IMR-90 (cell line): ENCODE data around the gene SESN1. TPM values are rescaled to one million over a fixed set of nuclear protein-coding genes. Genes with fewer than 3 reads are reported as not detected.

Source experiments
- ATAC-seq: fragments of 200-7000 bp; cut with Tn5 transposase; 2 replicates; pipeline ENCODE4 v1.9.1; 2020; ENCODE audit warnings: low read depth, mild to moderate bottlenecking, moderate library complexity
- BruUV-seq: library from RNA; stranded (reverse); fragments of 400-500 nt; replicated peaks from 2 replicates; lab custom pipeline; 2021; lab: Mats Ljungman, UMichigan
- CTCF ChIA-PET: fragments of 300-600 bp; formaldehyde crosslinking; extraction: SDS; loops from one replicate; lab custom pipeline; 2021; ENCODE audit warnings: antibody characterized with exemption; lab: Yijun Ruan, JAX
- POLR2A ChIA-PET: fragments of 300-600 bp; sonication (Branson Sonifier 250); formaldehyde crosslinking; loops from one replicate; lab custom pipeline; 2022; ENCODE audit warnings: antibody characterized with exemption; ENCODE audit not compliant: unreplicated experiment; lab: Charles Lee
- DNase-seq: peaks from one replicate; pipeline ENCODE4 v3.0.0; 2013
- H2AFZ ChIP-seq: replicated peaks from 2 replicates; pipeline ENCODE3; 2013; ENCODE audit warnings: low read length, mild to moderate bottlenecking; ENCODE audit not compliant: poor library complexity
- H2AK5ac ChIP-seq: 2 replicates; pipeline ENCODE4 v1.6.1; 2013; ENCODE audit warnings: low read depth, low read length, inconsistent platforms
- H2AK9ac ChIP-seq: replicated peaks from 2 replicates; pipeline ENCODE3; 2013; ENCODE audit warnings: mild to moderate bottlenecking, low read depth, low read length, moderate library complexity; ENCODE audit not compliant: poor library complexity
- H2BK120ac ChIP-seq: 2 replicates; pipeline ENCODE4 v1.6.1; 2013; ENCODE audit warnings: low read depth, low read length, inconsistent platforms
- H2BK15ac ChIP-seq: 3 replicates; pipeline ENCODE4 v1.6.1; 2013; ENCODE audit warnings: low read depth, low read length, inconsistent platforms
- H2BK20ac ChIP-seq: 2 replicates; pipeline ENCODE4 v1.6.1; 2013; ENCODE audit warnings: low read depth, mild to moderate bottlenecking, inconsistent platforms, low read length, moderate library complexity
- H2BK5ac ChIP-seq: 2 replicates; pipeline ENCODE4 v1.6.1; 2013; ENCODE audit warnings: mild to moderate bottlenecking, low read depth, low read length, inconsistent platforms; ENCODE audit not compliant: poor library complexity, severe bottlenecking
- H3K14ac ChIP-seq: replicated peaks from 2 replicates; pipeline ENCODE4 v1.6.1; 2013; ENCODE audit warnings: low read depth, low read length, inconsistent platforms
- H3K18ac ChIP-seq: 2 replicates; pipeline ENCODE4 v1.6.1; 2013; ENCODE audit warnings: low read depth, low read length, control low read depth
- H3K23ac ChIP-seq: 2 replicates; pipeline ENCODE4 v1.6.1; 2013; ENCODE audit warnings: low read depth, low read length, inconsistent platforms
- H3K27ac ChIP-seq: 2 replicates; pipeline ENCODE4 v1.5.1; 2013; ENCODE audit warnings: mild to moderate bottlenecking, control low read depth, low read length; ENCODE audit not compliant: insufficient read depth
- H3K27me3 ChIP-seq: 2 replicates; pipeline ENCODE4 v1.6.1; 2013; ENCODE audit warnings: low read length; ENCODE audit not compliant: control insufficient read depth, insufficient read depth
- H3K36me3 ChIP-seq: 2 replicates; pipeline ENCODE4 v1.6.1; 2013; ENCODE audit warnings: low read length, mixed read lengths; ENCODE audit not compliant: control insufficient read depth, insufficient read depth
- H3K4ac ChIP-seq: 2 replicates; pipeline ENCODE4 v1.6.1; 2013; ENCODE audit warnings: low read depth, low read length, inconsistent platforms
- H3K4me1 ChIP-seq: 2 replicates; pipeline ENCODE4 v1.6.1; 2013; ENCODE audit warnings: low read length, mixed read lengths; ENCODE audit not compliant: control insufficient read depth, insufficient read depth
- H3K4me2 ChIP-seq: 2 replicates; pipeline ENCODE4 v1.6.1; 2013; ENCODE audit warnings: low read depth, mild to moderate bottlenecking, control low read depth, low read length, moderate library complexity
- H3K4me3 ChIP-seq: 2 replicates; pipeline ENCODE4 v1.5.1; 2013; ENCODE audit warnings: low read depth, mild to moderate bottlenecking, control low read depth, low read length, moderate library complexity; ENCODE audit not compliant: insufficient read depth
- H3K56ac ChIP-seq: 2 replicates; pipeline ENCODE4 v1.6.1; 2013; ENCODE audit warnings: low read length, inconsistent platforms; ENCODE audit not compliant: insufficient read depth; ENCODE audit errors: extremely low read depth
- H3K79me1 ChIP-seq, 2 experiments: 2 replicates each; pipeline ENCODE4 v1.6.1; 2013; ENCODE audit warnings: low read length in 2 of 2, inconsistent platforms in 1 of 2, low read depth in 1 of 2
- H3K9ac ChIP-seq: 2 replicates; pipeline ENCODE4 v1.6.1; 2013; ENCODE audit warnings: low read depth, low read length, control low read depth
- H3K9me1 ChIP-seq: 2 replicates; pipeline ENCODE4 v1.6.1; 2013; ENCODE audit warnings: low read length, inconsistent platforms; ENCODE audit not compliant: insufficient read depth
- H3K9me3 ChIP-seq: 2 replicates; pipeline ENCODE4 v1.6.1; 2013; ENCODE audit warnings: low read length; ENCODE audit not compliant: control insufficient read depth, insufficient read depth
- H4K20me1 ChIP-seq: 2 replicates; pipeline ENCODE4 v1.6.1; 2013; ENCODE audit warnings: low read length, inconsistent platforms; ENCODE audit not compliant: insufficient read depth
- H4K5ac ChIP-seq: 2 replicates; pipeline ENCODE4 v1.6.1; 2013; ENCODE audit warnings: mild to moderate bottlenecking, low read depth, low read length, control low read depth
- H4K8ac ChIP-seq, 2 experiments: 2 replicates each; pipeline ENCODE4 v1.6.1; 2013; ENCODE audit warnings: low read depth in 2 of 2, low read length in 2 of 2, control low read depth in 1 of 2, inconsistent platforms in 1 of 2
- H4K91ac ChIP-seq: 2 replicates; pipeline ENCODE4 v1.6.1; 2013; ENCODE audit warnings: low read depth, low read length, inconsistent platforms; ENCODE audit not compliant: insufficient read depth
- CEBPB ChIP-seq: IDR thresholded peaks from 2 replicates; pipeline ENCODE4 v1.6.1; 2012; ENCODE audit warnings: low read depth, low read length, improper control_type of control experiment
- RFX5 ChIP-seq: IDR thresholded peaks from 2 replicates; pipeline ENCODE4 v1.8.0; 2012; ENCODE audit warnings: low read depth, mild to moderate bottlenecking, low read length, moderate library complexity
- dilution Hi-C: fragments of 300-500 bp; cut with HindIII; formaldehyde crosslinking; loops from one replicate; pipeline ENCODE4 v1.14.3; 2018; ENCODE audit warnings: low sequenced_read_pairs; ENCODE audit not compliant: unreplicated experiment
- in situ Hi-C: fragments of 300-500 bp; cut with MboI; formaldehyde crosslinking; loops from 3 replicates; pipeline ENCODE4 v1.14.3; 2019; ENCODE audit warnings: low sequenced_read_pairs, inconsistent platforms, mixed read lengths
- intact Hi-C: fragments of 100-400 bp; cut with micrococcal nuclease; formaldehyde crosslinking; loops from 2 replicates; pipeline ENCODE4 v1.10.0; 2022
- polyA plus RNA-seq, 3 experiments: library from polyadenylated mRNA; depleted of rRNA; stranded (reverse); fragments of >200 nt; gene quantifications; 2 replicates each; pipeline ENCODE4 v1.2.3, GENCODE V29; 2012; ENCODE audit warnings: low replicate concordance in 1 of 3
- total RNA-seq: library from RNA; depleted of rRNA; stranded (reverse); fragments of >200 nt; gene quantifications from 2 replicates; pipeline ENCODE4 v1.2.3, GENCODE V29; 2012

The SESN1 gene
- total and polyA plus RNA-seq, 2 of the 4 experiments (the other 2 are of a cell fraction) = 9.7 to 16.7 TPM

- no peak overlapping the region for H3K14ac ChIP-seq
- no peaks in the 10 kb centered on the region for H3K9me1 ChIP-seq
- peaks cover 6% of the 10 kb centered on the region; the same call in 1 of the 2 replicates for H3K4me1 ChIP-seq
- no peaks in the 10 kb centered on the region for H3K79me1 ChIP-seq
- no peaks in the 10 kb centered on the region for H3K9me3 ChIP-seq
- H3K56ac ChIP-seq = no peak overlapping the region
- H2BK5ac ChIP-seq = no peak overlapping the region
- H3K27me3 ChIP-seq = no peaks in the 10 kb centered on the region
- dilution Hi-C loops (no loop called here), in situ Hi-C loops (no loop called here), intact Hi-C loops (no loop called here)
- H3K23ac ChIP-seq = no peak overlapping the region
- POLR2A ChIA-PET = no interaction called here
- no peak overlapping the region for H3K4me3 ChIP-seq
- H3K4ac ChIP-seq = no peak overlapping the region
- no peaks in the 10 kb centered on the region for H4K20me1 ChIP-seq
- H4K8ac ChIP-seq = no peak overlapping the region
- no peak overlapping the region for H4K5ac ChIP-seq
- no peak overlapping the region for H2AFZ ChIP-seq
- no peak for TF ChIP-seq RFX5
- peak; percentile 48; the same call in 1 of the 2 replicates for TF ChIP-seq CEBPB
- H3K4me2 ChIP-seq = no peak overlapping the region
- no peak overlapping the region for H2AK9ac ChIP-seq
- no peak overlapping the region for H2BK20ac ChIP-seq
- H4K91ac ChIP-seq = no peak overlapping the region
- no peak overlapping the region for H2BK15ac ChIP-seq
- H3K27ac ChIP-seq = no peak overlapping the region
- H3K36me3 ChIP-seq = no peaks in the 10 kb centered on the region
- CTCF ChIA-PET = no interaction called here
- peak; percentile 38 for DNase-seq
- no TSS peak for BruUV-seq
- no peak overlapping the region for H2AK5ac ChIP-seq
- H2BK120ac ChIP-seq = no peak overlapping the region
- no peak overlapping the region for H3K9ac ChIP-seq
- peak; percentile 40; the same call in 1 of the 2 replicates for ATAC-seq
- no peak overlapping the region for H3K18ac ChIP-seq
Measured at GRCh38 chr6:108953681-108954080, 141.0 kb downstream of the SESN1 start.
